Ascending aorta (tissue), 2 donors: ENCODE measurements around the gene PGM1. TPM values are rescaled to one million over a fixed set of nuclear protein-coding genes. Genes with fewer than 3 reads are reported as not detected.
"Not testable (repeated sequence)": the region's sequence is repeated elsewhere in the genome, so short reads cannot be mapped to it uniquely, and the experiment has no call there.

Experiments
- DNase-seq, 2 donors: peaks; one replicate each; pipeline ENCODE4 v3.0.0-alpha.2; 2019; ENCODE audit warnings: low spot score in 2 of 2
- H3K27ac ChIP-seq, 2 donors: fragments of 200-600 bp; sonication (generic); one replicate each; pipeline ENCODE4 v1.5.1; 2016 to 2017; ENCODE audit warnings: mild to moderate bottlenecking in 1 of 2
- H3K27me3 ChIP-seq: fragments of 200-600 bp; sonication (generic); one replicate; pipeline ENCODE4 v1.5.1; 2017
- H3K36me3 ChIP-seq, 2 donors: fragments of 200-600 bp; sonication (generic); one replicate each; pipeline ENCODE4 v1.5.1; 2016
- H3K4me1 ChIP-seq, 2 donors: fragments of 200-600 bp; sonication (generic); one replicate each; pipeline ENCODE4 v1.5.1; 2016 to 2017; ENCODE audit warnings: mild to moderate bottlenecking in 1 of 2
- H3K4me3 ChIP-seq, 2 donors: fragments of 200-600 bp; sonication (generic); one replicate each; pipeline ENCODE4 v1.5.1; 2016 to 2017; ENCODE audit warnings: mild to moderate bottlenecking in 1 of 2
- H3K9me3 ChIP-seq, 2 donors: fragments of 200-600 bp; sonication (generic); one replicate each; pipeline ENCODE4 v1.5.1; 2016
- CTCF ChIP-seq, 3 experiments: fragments of 200-600 bp in 2 of 3; fragments of 450-650 bp in 1 of 3; sonication (generic) in 2 of 3; IDR thresholded peaks; one replicate each; pipeline ENCODE4 v1.5.1; 2016 to 2019; ENCODE audit warnings: antibody characterized with exemption in 3 of 3, mild to moderate bottlenecking in 1 of 3, moderate library complexity in 1 of 3
- intact Hi-C: fragments of 100-400 bp; cut with DNase I; formaldehyde crosslinking; loops from one replicate; pipeline ENCODE4 v1.15.1; 2023
- total RNA-seq: library from RNA; depleted of rRNA; stranded (reverse); fragments of >200 nt; gene quantifications from one replicate; pipeline ENCODE4 v1.1.0, GENCODE V29; 2016

The PGM1 gene
- total RNA-seq, 1 donor from 2014 or later, result 23.7 TPM

DNA sequence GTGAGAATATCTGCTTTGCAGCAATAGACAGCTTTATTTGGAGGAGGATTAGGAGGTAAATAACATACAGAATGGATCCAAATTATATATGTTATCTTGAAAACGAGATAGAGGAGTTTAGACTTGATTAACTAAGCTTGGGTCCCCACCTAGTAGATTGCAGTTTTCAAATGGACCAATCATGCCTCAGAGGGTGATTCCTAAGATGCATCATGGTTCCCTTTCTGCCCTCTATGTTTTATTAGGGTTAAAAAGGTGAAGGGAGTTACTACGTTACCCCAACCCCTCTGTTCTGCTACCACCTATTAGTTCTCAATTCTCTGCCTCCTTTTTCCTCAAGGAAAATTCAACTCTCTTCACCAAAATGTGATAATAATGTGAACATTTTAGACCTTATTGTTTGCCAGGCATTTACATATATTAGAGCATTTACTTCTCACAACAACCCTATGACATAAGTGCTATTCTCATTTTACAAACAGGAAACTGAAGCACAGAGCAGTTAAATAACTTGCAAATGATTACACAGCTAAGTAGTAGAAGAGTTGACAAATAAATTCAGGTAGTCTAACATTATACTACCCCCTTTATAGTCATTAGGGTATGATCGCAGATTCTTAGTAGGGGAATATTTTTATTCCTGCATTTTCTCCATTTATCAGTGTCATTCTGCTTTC lies 23.4 kb upstream of the PGM1 start:
- no peaks in the 10 kb centered on the region for H3K27me3 ChIP-seq
- intact Hi-C loops, result no loop called here
- no peak for TF ChIP-seq CTCF (IDR thresholded peaks at IDR 0.05)
- DNase-seq, result no peak
- no peak overlapping the region for H3K4me3 ChIP-seq
- no peaks in the 10 kb centered on the region for H3K9me3 ChIP-seq
- H3K4me1 ChIP-seq, result no peaks in the 10 kb centered on the region
- no peaks in the 10 kb centered on the region for H3K36me3 ChIP-seq
- H3K27ac ChIP-seq, result no peak overlapping the region

- DNase-seq, H3K4me3 ChIP-seq, intact Hi-C loops, H3K4me1 ChIP-seq, H3K36me3 ChIP-seq, H3K27ac ChIP-seq, H3K27me3 ChIP-seq, H3K9me3 ChIP-seq: not testable (repeated sequence)
Observed at GRCh38 chr1:63572686-63573085, 20.5 kb upstream of the PGM1 start.

DNA sequence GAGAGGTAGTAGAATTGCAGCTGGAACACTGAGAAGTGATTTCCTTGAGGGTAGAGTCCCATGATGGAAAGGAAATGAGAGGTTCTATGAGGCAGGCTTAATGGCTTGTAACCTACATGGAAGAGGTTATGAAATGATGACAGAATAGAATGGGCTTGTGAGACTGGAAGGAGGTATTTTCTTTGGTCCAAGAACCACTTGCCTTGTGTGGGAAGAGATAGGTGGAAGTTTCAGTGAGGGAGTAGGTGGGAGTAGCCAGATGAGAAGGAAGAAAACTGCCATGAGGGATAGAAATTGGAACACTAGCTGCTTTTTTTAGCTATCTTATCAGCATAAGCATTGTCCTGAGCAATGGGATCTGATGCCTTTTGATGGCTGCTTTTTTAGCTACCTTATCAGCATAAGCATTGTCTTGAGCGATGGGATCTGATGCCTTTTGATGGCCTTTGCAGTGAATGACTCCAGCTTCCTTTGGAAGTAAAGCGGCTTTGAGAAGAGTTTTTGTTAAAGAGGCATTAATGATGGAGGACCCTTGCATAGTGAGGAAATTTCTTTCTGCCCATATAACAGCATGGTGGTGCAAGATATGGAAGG lies 18.9 kb upstream of the PGM1 start:
- H3K4me1 ChIP-seq, H3K9me3 ChIP-seq, DNase-seq, H3K27me3 ChIP-seq, H3K27ac ChIP-seq, intact Hi-C loops, H3K4me3 ChIP-seq, H3K36me3 ChIP-seq: not testable (repeated sequence)

DNA sequence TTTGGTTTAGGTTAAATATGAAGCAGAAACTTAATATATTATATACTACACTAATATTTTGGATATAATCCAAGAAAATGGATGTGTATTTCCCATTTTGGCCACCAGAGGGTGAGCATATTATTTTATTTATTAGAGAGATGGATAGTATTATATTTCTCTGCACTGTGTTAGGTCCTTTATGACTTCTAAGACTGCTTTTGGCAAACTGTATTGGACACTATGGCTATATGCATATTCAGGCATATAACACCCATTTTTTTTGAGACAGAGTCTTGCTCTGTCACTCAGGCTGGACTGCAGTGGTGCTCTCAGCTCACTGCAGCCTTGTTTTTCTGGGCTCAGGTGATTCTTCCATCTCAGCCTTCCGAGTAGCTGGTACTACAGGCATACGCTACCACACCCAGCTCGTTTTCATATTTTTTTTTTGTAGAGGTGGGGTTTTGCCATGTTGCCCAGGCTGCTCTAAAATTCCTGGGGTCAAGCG lies 17.8 kb upstream of the PGM1 start:
- no peaks in the 10 kb centered on the region for H3K27me3 ChIP-seq
- no peak for DNase-seq
- no peak overlapping the region for H3K4me3 ChIP-seq
- H3K4me1 ChIP-seq, result no peaks in the 10 kb centered on the region
- intact Hi-C loops, result loop anchor here (1.0 kb wide), 1 partner anchor 671 kb away; no protein-coding TSS in a partner anchor
- H3K27ac ChIP-seq, result no peak overlapping the region
- peak; percentile 50 to 78 (median 74) for TF ChIP-seq CTCF (IDR thresholded peaks at IDR 0.05)
- H3K9me3 ChIP-seq, result no peaks in the 10 kb centered on the region
- H3K36me3 ChIP-seq, result no peaks in the 10 kb centered on the region

- DNase-seq, H3K27me3 ChIP-seq, H3K36me3 ChIP-seq, H3K9me3 ChIP-seq, H3K27ac ChIP-seq, intact Hi-C loops, H3K4me1 ChIP-seq, H3K4me3 ChIP-seq: not testable (repeated sequence)
Observed at GRCh38 chr1:63586326-63586725, 6.9 kb upstream of the PGM1 start.

GRCh38 chr1:63590166-63590560 lies 3.0 kb upstream of the PGM1 start:
- H3K4me3 ChIP-seq, result no peak overlapping the region
- DNase-seq, result no peak
- no peaks in the 10 kb centered on the region for H3K27me3 ChIP-seq
- no peak for TF ChIP-seq CTCF (IDR thresholded peaks at IDR 0.05)
- H3K27ac ChIP-seq, result peak overlapping the region; percentile 17 to 57
- intact Hi-C loops, result loop anchor here (5.0 kb wide), 1 partner anchor 1832 kb away; the partner anchor contains the start of genes LEPR and LEPROT
- H3K36me3 ChIP-seq, result no peaks in the 10 kb centered on the region
- no peaks in the 10 kb centered on the region for H3K9me3 ChIP-seq
- peaks cover 0 to 16% of the 10 kb centered on the region in 2 donors for H3K4me1 ChIP-seq

DNA sequence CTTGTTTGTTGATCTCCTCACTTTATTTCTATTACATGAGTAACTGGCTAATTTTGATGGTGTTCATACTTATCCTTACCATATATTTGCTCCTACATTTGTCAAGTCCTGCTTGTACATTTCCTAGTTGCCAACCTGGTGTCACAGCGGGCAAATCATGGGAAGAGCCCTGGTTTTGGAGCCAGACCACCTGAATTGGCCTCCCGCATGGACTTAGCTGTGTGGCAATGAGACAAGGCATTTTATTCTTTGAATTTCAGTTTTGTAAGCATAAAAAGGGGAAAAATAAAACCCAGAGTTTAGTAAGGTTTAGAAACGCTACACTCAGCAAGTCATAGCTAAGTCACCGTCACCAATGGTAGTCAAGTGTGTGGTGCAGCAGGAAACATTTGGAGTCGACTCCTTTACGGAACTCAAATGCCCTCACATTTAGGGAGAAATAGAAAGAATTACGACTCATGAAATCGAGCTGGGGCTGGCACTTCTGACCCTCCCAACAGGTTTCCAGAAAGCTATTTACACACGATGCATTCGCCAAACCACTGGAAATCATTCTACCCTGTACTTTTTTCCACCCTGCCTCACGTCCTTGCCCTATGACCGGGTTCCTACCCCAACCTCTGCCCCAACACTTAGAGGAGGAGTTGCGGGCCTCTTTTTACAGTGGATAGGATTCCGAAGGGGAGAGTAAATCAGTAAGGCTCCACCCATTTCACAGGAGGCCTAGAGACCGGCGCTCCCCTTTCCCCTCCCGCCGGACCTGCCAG lies 492 bp upstream of the PGM1 start:
- intact Hi-C loops, result loop anchor here (5.0 kb wide), 1 partner anchor 1830 kb away; the partner anchor contains the start of genes LEPR and LEPROT
- no peak for DNase-seq
- Histone ChIP-seq H3K27me3 (no peaks in the 10 kb centered on the region), H3K4me3 (peak overlapping the region; percentile 87 to 89), H3K27ac (peak overlapping the region; percentile 92 to 94), H3K36me3 (no peaks in the 10 kb centered on the region), H3K4me1 (peaks cover 0 to 23% of the 10 kb centered on the region in 2 donors), H3K9me3 (no peaks in the 10 kb centered on the region)
- TF ChIP-seq CTCF (IDR thresholded peaks at IDR 0.05), result no peak
